Urinary bladder (tissue), 4 donors: ENCODE results near the gene RNF212B. TPM values are rescaled to one million over a fixed set of nuclear protein-coding genes. Genes with fewer than 3 reads are reported as not detected.
A peak's percentile ranks its signal among the peaks of the same experiment; 100 is the strongest.
"Not testable (repeated sequence)": the region's sequence is repeated elsewhere in the genome, so short reads cannot be mapped to it uniquely, and the experiment has no call there.

Experiments used
- DNase-seq: peaks from one replicate; pipeline ENCODE4 v3.0.0-alpha.2; 2015; ENCODE audit errors: extremely low spot score
- H3K27ac ChIP-seq: one replicate; pipeline ENCODE4 v1.5.1; 2013; ENCODE audit warnings: low read depth, mild to moderate bottlenecking, moderate library complexity
- H3K36me3 ChIP-seq: one replicate; pipeline ENCODE4 v1.6.1; 2013; ENCODE audit warnings: mild to moderate bottlenecking, moderate library complexity; ENCODE audit not compliant: insufficient read depth
- H3K4me1 ChIP-seq: one replicate; pipeline ENCODE4 v1.6.1; 2013; ENCODE audit warnings: mild to moderate bottlenecking, moderate library complexity; ENCODE audit not compliant: insufficient read depth
- H3K4me3 ChIP-seq: one replicate; pipeline ENCODE4 v1.5.1; 2013; ENCODE audit warnings: low read depth, low read length
- WGBS: extraction: QIAGEN DNeasy Blood & Tissue Kit; methylation state at CpG from one replicate; pipeline ENCODE4 v1.1.7; 2013; 5-methylcytosine and 5-hydroxymethylcytosine counted together
- polyA plus RNA-seq: library from polyadenylated mRNA; stranded (reverse); fragments of 200-250 nt; gene quantifications from one replicate; pipeline ENCODE4 v1.2.3, GENCODE V29; 2013
- total RNA-seq: library from RNA; depleted of rRNA; stranded (reverse); fragments of >200 nt; gene quantifications from one replicate; pipeline ENCODE4 v1.2.3, GENCODE V29; 2014
- donor health status: healthy with polysubstance abuse.
- donor health status: healthy.

RNF212B gene
- total and polyA plus RNA-seq, 2 donors, result 0.41 TPM; not detected in 1

GRCh38 chr14:23258256-23258655, 20.5 kb downstream of the RNF212B start:
- Histone ChIP-seq H3K27ac (no peak overlapping the region), H3K4me1 (no peaks in the 10 kb centered on the region), H3K36me3 (no peaks in the 10 kb centered on the region), H3K4me3 (no peak overlapping the region)
- no peak for DNase-seq
- WGBS, result 78% methylated on average over 5 of the region's 5 CpGs

- Histone ChIP-seq H3K36me3 (no peaks in the 10 kb centered on the region), H3K4me1 (no peaks in the 10 kb centered on the region), H3K4me3 (no peak overlapping the region), H3K27ac (no peak overlapping the region)
- no peak for DNase-seq
Observed at GRCh38 chr14:23259426-23259825, 21.7 kb downstream of the RNF212B start.

GRCh38 chr14:23260849-23261248, 23.1 kb downstream of the RNF212B start:
- not testable (repeated sequence) for DNase-seq, H3K36me3 ChIP-seq, H3K4me1 ChIP-seq, H3K4me3 ChIP-seq, H3K27ac ChIP-seq
- WGBS, result 84% methylated on average over 8 of the region's 8 CpGs

- Histone ChIP-seq H3K36me3 (no peaks in the 10 kb centered on the region), H3K27ac (no peak overlapping the region), H3K4me1 (no peaks in the 10 kb centered on the region), H3K4me3 (no peak overlapping the region)
- no peak for DNase-seq
- WGBS, result 90% methylated on average over 7 of the region's 7 CpGs
Observed at GRCh38 chr14:23269193-23269592, 31.5 kb downstream of the RNF212B start.

- Histone ChIP-seq H3K4me3 (no peak overlapping the region), H3K4me1 (no peaks in the 10 kb centered on the region), H3K27ac (no peak overlapping the region), H3K36me3 (no peaks in the 10 kb centered on the region)
- DNase-seq, result no peak
- WGBS, result 92% methylated on average over 2 of the region's 2 CpGs
Observed at GRCh38 chr14:23275412-23275811, 37.7 kb downstream of the RNF212B start.

GRCh38 chr14:23277189-23277588, 39.5 kb downstream of the RNF212B start:
- Histone ChIP-seq H3K36me3 (no peaks in the 10 kb centered on the region), H3K4me1 (no peaks in the 10 kb centered on the region), H3K4me3 (no peak overlapping the region), H3K27ac (no peak overlapping the region)
- DNase-seq, result no peak
- 81% methylated on average over 3 of the region's 3 CpGs for WGBS

GRCh38 chr14:23277928-23278327, 40.2 kb downstream of the RNF212B start:
- WGBS, result 93% methylated on average over 6 of the region's 6 CpGs
- not testable (repeated sequence) for H3K4me3 ChIP-seq, H3K27ac ChIP-seq

GRCh38 chr14:23281247-23281646, 43.5 kb downstream of the RNF212B start:
- 89% methylated on average over 6 of the region's 6 CpGs for WGBS
- H3K27ac ChIP-seq, result no peak overlapping the region
- H3K4me1 ChIP-seq, result no peaks in the 10 kb centered on the region
- no peak for DNase-seq
- H3K36me3 ChIP-seq, result peaks cover 2% of the 10 kb centered on the region
- H3K4me3 ChIP-seq, result no peak overlapping the region

More at GRCh38 chr14:23277928-23278327, 40.2 kb downstream of the RNF212B start:
- H3K36me3 ChIP-seq, DNase-seq, H3K4me1 ChIP-seq: not testable (repeated sequence)

- Histone ChIP-seq H3K4me3 (peak overlapping the region; percentile 91), H3K36me3 (peaks cover 2% of the 10 kb centered on the region), H3K4me1 (no peaks in the 10 kb centered on the region), H3K27ac (peak overlapping the region; percentile 97)
- 30% methylated on average over 9 of the region's 9 CpGs for WGBS
- DNase-seq, result no peak
Observed at GRCh38 chr14:23284654-23285529, 47.2 kb downstream of the RNF212B start.

- no peak for DNase-seq
- under 1% methylated on average over 22 of the region's 22 CpGs for WGBS
- Histone ChIP-seq H3K4me3 (peak overlapping the region; percentile 91), H3K4me1 (no peaks in the 10 kb centered on the region), H3K27ac (peak overlapping the region; percentile 97), H3K36me3 (peaks cover 2% of the 10 kb centered on the region)
Observed at GRCh38 chr14:23285530-23286019, 47.8 kb downstream of the RNF212B start.

- Histone ChIP-seq H3K36me3 (peaks cover 2% of the 10 kb centered on the region), H3K27ac (peak within 1 kb of the TSS; percentile 97), H3K4me1 (no peaks in the 10 kb centered on the region), H3K4me3 (peak within 1 kb of the TSS; percentile 91)
- under 1% methylated on average over 53 of the region's 53 CpGs for WGBS
- peak; percentile 95 for DNase-seq
Observed at GRCh38 chr14:23286020-23286901, 48.5 kb downstream of the RNF212B start, which contains the start of gene HOMEZ. Gene HOMEZ (minus strand): TSS chr14:23286132. CDS start chr14:23285952, 180 bp downstream.

- H3K4me3 ChIP-seq, result peak overlapping the region; percentile 91
- WGBS, result 42% methylated on average over 6 of the region's 6 CpGs
- DNase-seq, result no peak
- no peaks in the 10 kb centered on the region for H3K4me1 ChIP-seq
- H3K36me3 ChIP-seq, result peaks cover 2% of the 10 kb centered on the region
- H3K27ac ChIP-seq, result peak overlapping the region; percentile 73
Observed at GRCh38 chr14:23286902-23287479, 49.3 kb downstream of the RNF212B start.
